T-helper 2 cell treated with Interferon-gamma antibody and Interleukin-4, amounts not matched to agents 5 μg/mL and 100 μg/mL, for 36 hours (primary cell): Measurements from ENCODE around the gene DAAM1.

Experiments
- DNase-seq: peaks from one replicate; pipeline ENCODE4 v3.0.0; 2021; ENCODE audit warnings: low spot score
- H3K27ac Mint-ChIP-seq: one replicate; pipeline ENCODE4 v1.8.0; 2021; ENCODE audit warnings: mild to moderate bottlenecking, mixed read lengths
- H3K27me3 Mint-ChIP-seq: one replicate; pipeline ENCODE4 v1.8.0; 2021; ENCODE audit warnings: low read depth, mixed read lengths
- H3K36me3 Mint-ChIP-seq: one replicate; pipeline ENCODE4 v1.8.0; 2021; ENCODE audit warnings: low read depth, mixed read lengths
- H3K4me1 Mint-ChIP-seq: one replicate; pipeline ENCODE4 v1.8.0; 2021; ENCODE audit warnings: low read depth, mixed read lengths
- H3K4me3 Mint-ChIP-seq: one replicate; pipeline ENCODE4 v1.8.0; 2022; ENCODE audit warnings: mild to moderate bottlenecking, moderate library complexity, mixed read lengths
- H3K9me3 Mint-ChIP-seq: one replicate; pipeline ENCODE4 v1.8.0; 2021; ENCODE audit warnings: mixed read lengths

DAAM1 gene

GRCh38 chr14:59317798-59318505 lies 129.5 kb downstream of the DAAM1 start:
- Mint-ChIP-seq H3K27me3 (peaks cover 2% of the 10 kb centered on the region), H3K4me3 (no peak overlapping the region), H3K36me3 (no peaks in the 10 kb centered on the region), H3K27ac (no peak overlapping the region), H3K9me3 (no peaks in the 10 kb centered on the region), H3K4me1 (peaks cover 10% of the 10 kb centered on the region)
- DNase-seq = no peak

- no peaks in the 10 kb centered on the region for H3K36me3 Mint-ChIP-seq
- H3K4me1 Mint-ChIP-seq = peaks cover 10% of the 10 kb centered on the region
These were observed 130.4 kb downstream of the DAAM1 start for GRCh38 chr14:59318908-59319307.

GRCh38 chr14:59320361-59320760 lies 131.9 kb downstream of the DAAM1 start:
- H3K4me1 Mint-ChIP-seq = peaks cover 10% of the 10 kb centered on the region
- no peaks in the 10 kb centered on the region for H3K9me3 Mint-ChIP-seq
- no peak overlapping the region for H3K4me3 Mint-ChIP-seq
- H3K36me3 Mint-ChIP-seq = no peaks in the 10 kb centered on the region
- DNase-seq = no peak
- H3K27ac Mint-ChIP-seq = no peak overlapping the region
- peaks cover 2% of the 10 kb centered on the region for H3K27me3 Mint-ChIP-seq

More at GRCh38 chr14:59318908-59319307, 130.4 kb downstream of the DAAM1 start:
- H3K4me3 Mint-ChIP-seq = no peak overlapping the region
- H3K9me3 Mint-ChIP-seq = no peaks in the 10 kb centered on the region
- H3K27ac Mint-ChIP-seq = no peak overlapping the region
- DNase-seq = no peak
- H3K27me3 Mint-ChIP-seq = peaks cover 2% of the 10 kb centered on the region

GRCh38 chr14:59320763-59321625 lies 132.5 kb downstream of the DAAM1 start:
- H3K27me3 Mint-ChIP-seq = peaks cover 2% of the 10 kb centered on the region
- no peaks in the 10 kb centered on the region for H3K36me3 Mint-ChIP-seq
- no peak overlapping the region for H3K4me3 Mint-ChIP-seq
- no peak overlapping the region for H3K27ac Mint-ChIP-seq
- H3K4me1 Mint-ChIP-seq = peaks cover 10% of the 10 kb centered on the region
- DNase-seq = no peak
- no peaks in the 10 kb centered on the region for H3K9me3 Mint-ChIP-seq

GRCh38 chr14:59321626-59321949 lies 133.1 kb downstream of the DAAM1 start:
- Mint-ChIP-seq H3K27me3 (peaks cover 2% of the 10 kb centered on the region), H3K4me3 (no peak overlapping the region), H3K36me3 (peaks cover 2% of the 10 kb centered on the region), H3K9me3 (no peaks in the 10 kb centered on the region), H3K4me1 (peaks cover 10% of the 10 kb centered on the region), H3K27ac (no peak overlapping the region)
- DNase-seq = no peak

GRCh38 chr14:59325906-59326305 lies 137.4 kb downstream of the DAAM1 start:
- Mint-ChIP-seq H3K9me3 (no peaks in the 10 kb centered on the region), H3K4me3 (no peak overlapping the region), H3K36me3 (peaks cover 4% of the 10 kb centered on the region), H3K27ac (no peak overlapping the region), H3K4me1 (peaks cover 7% of the 10 kb centered on the region), H3K27me3 (no peaks in the 10 kb centered on the region)
- no peak for DNase-seq

GRCh38 chr14:59328454-59328853 lies 140.0 kb downstream of the DAAM1 start:
- H3K36me3 Mint-ChIP-seq = peaks cover 14% of the 10 kb centered on the region
- DNase-seq = no peak
- H3K27ac Mint-ChIP-seq = no peak overlapping the region
- H3K4me3 Mint-ChIP-seq = no peak overlapping the region
- H3K9me3 Mint-ChIP-seq = no peaks in the 10 kb centered on the region
- no peaks in the 10 kb centered on the region for H3K27me3 Mint-ChIP-seq
- H3K4me1 Mint-ChIP-seq = no peaks in the 10 kb centered on the region

- H3K27me3 Mint-ChIP-seq = no peaks in the 10 kb centered on the region
- DNase-seq = no peak
- H3K27ac Mint-ChIP-seq = no peak overlapping the region
- H3K9me3 Mint-ChIP-seq = no peaks in the 10 kb centered on the region
- no peak overlapping the region for H3K4me3 Mint-ChIP-seq
- H3K4me1 Mint-ChIP-seq = no peaks in the 10 kb centered on the region
- peaks cover 16% of the 10 kb centered on the region for H3K36me3 Mint-ChIP-seq
These were observed 142.0 kb downstream of the DAAM1 start for GRCh38 chr14:59330455-59330854.

GRCh38 chr14:59331217-59331616 lies 142.8 kb downstream of the DAAM1 start:
- Mint-ChIP-seq H3K36me3 (peaks cover 16% of the 10 kb centered on the region), H3K9me3 (no peaks in the 10 kb centered on the region), H3K4me3 (no peak overlapping the region), H3K27ac (no peak overlapping the region), H3K4me1 (no peaks in the 10 kb centered on the region), H3K27me3 (no peaks in the 10 kb centered on the region)
- no peak for DNase-seq

GRCh38 chr14:59332727-59333126 lies 144.3 kb downstream of the DAAM1 start:
- H3K27me3 Mint-ChIP-seq = no peaks in the 10 kb centered on the region
- H3K4me1 Mint-ChIP-seq = no peaks in the 10 kb centered on the region
- no peaks in the 10 kb centered on the region for H3K9me3 Mint-ChIP-seq
- DNase-seq = no peak
- no peak overlapping the region for H3K27ac Mint-ChIP-seq
- peaks cover 11% of the 10 kb centered on the region for H3K36me3 Mint-ChIP-seq
- H3K4me3 Mint-ChIP-seq = no peak overlapping the region

GRCh38 chr14:59333235-59333634 lies 144.8 kb downstream of the DAAM1 start:
- DNase-seq = no peak
- no peaks in the 10 kb centered on the region for H3K27me3 Mint-ChIP-seq
- H3K9me3 Mint-ChIP-seq = no peaks in the 10 kb centered on the region
- no peaks in the 10 kb centered on the region for H3K4me1 Mint-ChIP-seq
- H3K36me3 Mint-ChIP-seq = peaks cover 11% of the 10 kb centered on the region
- H3K27ac Mint-ChIP-seq = no peak overlapping the region
- H3K4me3 Mint-ChIP-seq = no peak overlapping the region

- Mint-ChIP-seq H3K9me3 (no peaks in the 10 kb centered on the region), H3K27me3 (no peaks in the 10 kb centered on the region), H3K4me1 (no peaks in the 10 kb centered on the region), H3K4me3 (no peak overlapping the region), H3K36me3 (peaks cover 11% of the 10 kb centered on the region), H3K27ac (no peak overlapping the region)
- DNase-seq = no peak
These were observed 145.2 kb downstream of the DAAM1 start for GRCh38 chr14:59333668-59334067.

- DNase-seq = no peak
- Mint-ChIP-seq H3K9me3 (no peaks in the 10 kb centered on the region), H3K36me3 (peaks cover 11% of the 10 kb centered on the region), H3K27me3 (no peaks in the 10 kb centered on the region), H3K4me3 (no peak overlapping the region), H3K27ac (no peak overlapping the region), H3K4me1 (no peaks in the 10 kb centered on the region)
These were observed 145.8 kb downstream of the DAAM1 start for GRCh38 chr14:59334253-59334652.

- DNase-seq = no peak
- H3K4me3 Mint-ChIP-seq = no peak overlapping the region
- no peaks in the 10 kb centered on the region for H3K9me3 Mint-ChIP-seq
These were observed 147.6 kb downstream of the DAAM1 start for GRCh38 chr14:59336098-59336497.

More at GRCh38 chr14:59336098-59336497, 147.6 kb downstream of the DAAM1 start:
- Mint-ChIP-seq H3K27ac (no peak overlapping the region), H3K36me3 (peaks cover 11% of the 10 kb centered on the region), H3K4me1 (no peaks in the 10 kb centered on the region), H3K27me3 (no peaks in the 10 kb centered on the region)
